ENCODE measurements around the gene SPACDR. TPM values are rescaled to one million over a fixed set of nuclear protein-coding genes. Genes with fewer than 3 reads are reported as not detected.
"Not testable (repeated sequence)": the region's sequence is repeated elsewhere in the genome, so short reads cannot be mapped to it uniquely, and the experiment has no call there.

SPACDR gene
- total RNA-seq, 2 experiments from 2014 or later, result 3.5 to 4.2 TPM

GRCh38 chr7:100441641-100442535, 22.2 kb downstream of the SPACDR start:
- H3K27me3 Mint-ChIP-seq, result no peaks in the 10 kb centered on the region
- POLR2A ChIA-PET, result no interaction called here
- ATAC-seq (no peak), DNase-seq (no peak)
- intact Hi-C loops (cut with DNase I, micrococcal nuclease), result no loop called here
- H3K36me3 Mint-ChIP-seq (ENCODE audit: low read depth), result no peaks in the 10 kb centered on the region
- H3K4me1 Mint-ChIP-seq, result peaks cover 11% of the 10 kb centered on the region
- H3K4me3 Mint-ChIP-seq, result no peak overlapping the region
- H3K27ac Mint-ChIP-seq, result no peak overlapping the region
- H3K9me3 Mint-ChIP-seq (ENCODE audit: low read depth), result no peaks in the 10 kb centered on the region
- CTCF ChIA-PET, result interaction anchor here (0.6 kb wide), 1 partner anchor 20 kb away, joined by 3 read pairs; no protein-coding TSS in a partner anchor

- intact Hi-C loops (cut with DNase I, micrococcal nuclease), result loop anchor here in 1 of 2 experiments (10.0 kb wide), 1 partner anchor 236 kb away; the partner anchor contains the start of gene GNB2
- H3K27ac Mint-ChIP-seq; H3K27me3 Mint-ChIP-seq; ATAC-seq; H3K4me3 Mint-ChIP-seq; H3K9me3 Mint-ChIP-seq (ENCODE audit: low read depth); H3K4me1 Mint-ChIP-seq; DNase-seq: not testable (repeated sequence)
- peaks cover 16% of the 10 kb centered on the region for H3K36me3 Mint-ChIP-seq (ENCODE audit: low read depth)
- CTCF ChIA-PET, result interaction anchor here (1.4 to 1.6 kb wide), 2 partner anchors 11 to 120 kb away, joined by 4 to 5 read pairs; no protein-coding TSS in a partner anchor
- POLR2A ChIA-PET, result interaction anchor here (0.7 to 1.3 kb wide), 2 partner anchors 10 to 61 kb away, joined by 3 to 6 read pairs; partner anchors contain the start of gene ZCWPW1
Measured at GRCh38 chr7:100439244-100439643, 24.8 kb downstream of the SPACDR start.

- ChIA-PET CTCF (interaction anchor here (1.6 kb wide), 1 partner anchor 11 kb away, joined by 5 read pairs; no protein-coding TSS in a partner anchor), POLR2A (interaction anchor here (1.3 kb wide), 1 partner anchor 10 kb away, joined by 3 read pairs; the partner anchor contains the start of gene ZCWPW1)
- H3K36me3 Mint-ChIP-seq (ENCODE audit: low read depth), result peaks cover 22% of the 10 kb centered on the region
- intact Hi-C loops (cut with DNase I, micrococcal nuclease), result loop anchor here in 1 of 2 experiments (10.0 kb wide), 1 partner anchor 236 kb away; the partner anchor contains the start of gene GNB2
- not testable (repeated sequence) for ATAC-seq; H3K9me3 Mint-ChIP-seq (ENCODE audit: low read depth); DNase-seq; H3K4me3 Mint-ChIP-seq; H3K27me3 Mint-ChIP-seq; H3K27ac Mint-ChIP-seq
- peaks cover 13% of the 10 kb centered on the region for H3K4me1 Mint-ChIP-seq
Measured at GRCh38 chr7:100438731-100439130, 25.3 kb downstream of the SPACDR start.

- POLR2A ChIA-PET, result no interaction called here
- Mint-ChIP-seq H3K9me3 (ENCODE audit: low read depth) (no peaks in the 10 kb centered on the region), H3K4me3 (no peak overlapping the region), H3K4me1 (peaks cover 19% of the 10 kb centered on the region), H3K27ac (no peak overlapping the region), H3K36me3 (ENCODE audit: low read depth) (peaks cover 27% of the 10 kb centered on the region), H3K27me3 (no peaks in the 10 kb centered on the region)
- DNase-seq (no peak), ATAC-seq (no peak)
- intact Hi-C loops (cut with DNase I, micrococcal nuclease), result loop anchor here in 1 of 2 experiments (10.0 kb wide), 1 partner anchor 237 kb away; the partner anchor contains the start of gene GNB2
- CTCF ChIA-PET, result interaction anchor here (0.6 to 0.8 kb wide), 4 partner anchors 15 to 446 kb away, joined by 3 to 6 read pairs (median 4); no protein-coding TSS in a partner anchor
Measured at GRCh38 chr7:100438172-100438571, 25.9 kb downstream of the SPACDR start.

- CTCF ChIA-PET, result interaction anchor here (0.6 to 1.0 kb wide), 10 partner anchors 8 to 445 kb away, joined by 3 to 6 read pairs (median 4); partner anchors contain the start of gene TSC22D4
- POLR2A ChIA-PET, result interaction anchor here (0.6 to 1.5 kb wide), 7 partner anchors 9 to 438 kb away, joined by 3 to 5 read pairs (median 4); partner anchors contain the start of genes POP7, SRRT and ZCWPW1
- no peak for ATAC-seq
Measured at GRCh38 chr7:100437150-100438100, 26.6 kb downstream of the SPACDR start.

GRCh38 chr7:100435401-100436304, 28.4 kb downstream of the SPACDR start:
- intact Hi-C loops (cut with DNase I, micrococcal nuclease), result loop anchor here (1.0 to 10.0 kb wide), 6 partner anchors 7 to 239 kb away; partner anchors contain the start of genes FBXO24 (in 1 of the 2), GNB2 (in 1 of the 2), LRCH4 (in 1 of the 2) and TSC22D4 (in 1 of the 2)
- peaks cover 51% of the 10 kb centered on the region for H3K36me3 Mint-ChIP-seq (ENCODE audit: low read depth)
- H3K9me3 Mint-ChIP-seq (ENCODE audit: low read depth), result no peaks in the 10 kb centered on the region
- H3K4me1 Mint-ChIP-seq, result peaks cover 43% of the 10 kb centered on the region
- H3K4me3 Mint-ChIP-seq, result peak overlapping the region; percentile 89
- no peaks in the 10 kb centered on the region for H3K27me3 Mint-ChIP-seq
- CTCF ChIA-PET, result interaction anchor here (1.0 to 1.4 kb wide), 4 partner anchors 10 to 270 kb away, joined by 3 to 5 read pairs (median 4); partner anchors contain the start of genes POP7 and TSC22D4
- H3K27ac Mint-ChIP-seq, result peak overlapping the region; percentile 88
- peak; percentile 70 for DNase-seq
- ATAC-seq, result peak; percentile 30
- POLR2A ChIA-PET, result interaction anchor here (0.7 to 1.5 kb wide), 5 partner anchors 8 to 439 kb away, joined by 3 to 5 read pairs (median 3); partner anchors contain the start of genes POP7 and SRRT

More at GRCh38 chr7:100437150-100438100, 26.6 kb downstream of the SPACDR start:
- H3K27ac Mint-ChIP-seq, result peak overlapping the region; percentile 47
- H3K36me3 Mint-ChIP-seq (ENCODE audit: low read depth), result peaks cover 35% of the 10 kb centered on the region
- peaks cover 26% of the 10 kb centered on the region for H3K4me1 Mint-ChIP-seq
- no peaks in the 10 kb centered on the region for H3K9me3 Mint-ChIP-seq (ENCODE audit: low read depth)
- H3K4me3 Mint-ChIP-seq, result peak overlapping the region; percentile 89
- no peak for DNase-seq
- intact Hi-C loops (cut with DNase I, micrococcal nuclease), result loop anchor here in 1 of 2 experiments (2.0 to 10.0 kb wide), 2 partner anchors 13 to 237 kb away; partner anchors contain the start of gene GNB2
- H3K27me3 Mint-ChIP-seq, result no peaks in the 10 kb centered on the region

- Mint-ChIP-seq H3K36me3 (ENCODE audit: low read depth) (peaks cover 54% of the 10 kb centered on the region), H3K4me1 (peaks cover 46% of the 10 kb centered on the region), H3K27me3 (no peaks in the 10 kb centered on the region), H3K4me3 (peak overlapping the region; percentile 89), H3K9me3 (ENCODE audit: low read depth) (no peaks in the 10 kb centered on the region), H3K27ac (peak overlapping the region; percentile 88)
- ChIA-PET POLR2A (interaction anchor here (0.7 to 0.9 kb wide), 3 partner anchors 10 to 152 kb away, joined by 3 to 4 read pairs (median 3); partner anchors contain the start of gene FBXO24), CTCF (interaction anchor here (0.9 to 1.4 kb wide), 4 partner anchors 15 to 272 kb away, joined by 3 to 5 read pairs (median 4); partner anchors contain the start of gene POP7)
- DNase-seq (no peak), ATAC-seq (no peak)
- intact Hi-C loops (cut with DNase I, micrococcal nuclease), result loop anchor here in 1 of 2 experiments (10.0 kb wide), 1 partner anchor 240 kb away; the partner anchor contains the start of gene GNB2
Measured at GRCh38 chr7:100434297-100435144, 29.5 kb downstream of the SPACDR start.

- H3K4me1 Mint-ChIP-seq, result peaks cover 48% of the 10 kb centered on the region
- H3K9me3 Mint-ChIP-seq (ENCODE audit: low read depth), result no peaks in the 10 kb centered on the region
- peak overlapping the region; percentile 88 for H3K27ac Mint-ChIP-seq
- H3K27me3 Mint-ChIP-seq, result no peaks in the 10 kb centered on the region
- intact Hi-C loops (cut with DNase I, micrococcal nuclease), result loop anchor here in 1 of 2 experiments (10.0 kb wide), 1 partner anchor 241 kb away; the partner anchor contains the start of gene GNB2
- H3K4me3 Mint-ChIP-seq, result peak overlapping the region; percentile 89
- DNase-seq (peak; percentile 18), ATAC-seq (no peak)
- ChIA-PET POLR2A (no interaction called here), CTCF (interaction anchor here (0.6 to 1.2 kb wide), 4 partner anchors 13 to 126 kb away, joined by 3 to 5 read pairs (median 3); no protein-coding TSS in a partner anchor)
- H3K36me3 Mint-ChIP-seq (ENCODE audit: low read depth), result peaks cover 58% of the 10 kb centered on the region
Measured at GRCh38 chr7:100433592-100434296, 30.3 kb downstream of the SPACDR start.

Measured in activated CD4-positive, alpha-beta T cell treated with anti-CD3 and anti-CD28 coated beads for 36 hours (primary cell).